HUES48 (cell line): ENCODE data around the gene PTGES2.
"Not testable (repeated sequence)": the region's sequence is repeated elsewhere in the genome, so short reads cannot be mapped to it uniquely, and the experiment has no call there.

Experiments used
- H3K27ac ChIP-seq: one replicate; pipeline ENCODE4 v1.7.0; 2013; ENCODE audit warnings: low read depth, low read length, inconsistent platforms
- H3K27me3 ChIP-seq: 2 replicates; pipeline ENCODE4 v1.6.1; 2013; ENCODE audit warnings: mild to moderate bottlenecking, low read length; ENCODE audit not compliant: control insufficient read depth, insufficient read depth
- H3K36me3 ChIP-seq: 2 replicates; pipeline ENCODE4 v1.6.1; 2013; ENCODE audit warnings: low read length; ENCODE audit not compliant: control insufficient read depth, insufficient read depth
- H3K4me1 ChIP-seq: 2 replicates; pipeline ENCODE4 v1.6.1; 2013; ENCODE audit warnings: mild to moderate bottlenecking, low read length; ENCODE audit not compliant: control insufficient read depth, insufficient read depth
- H3K4me3 ChIP-seq: 2 replicates; pipeline ENCODE4 v1.5.1; 2013; ENCODE audit warnings: mild to moderate bottlenecking, low read depth, low read length
- H3K9ac ChIP-seq: 2 replicates; pipeline ENCODE4 v1.6.1; 2013; ENCODE audit warnings: mild to moderate bottlenecking, low read depth, low read length, moderate library complexity
- H3K9me3 ChIP-seq: 2 replicates; pipeline ENCODE4 v1.6.1; 2013; ENCODE audit warnings: low read length; ENCODE audit not compliant: control insufficient read depth, insufficient read depth

Gene PTGES2

GRCh38 chr9:128114326-128115186 lies 13.0 kb downstream of the PTGES2 start:
- H3K27ac ChIP-seq = no peak overlapping the region
- H3K36me3 ChIP-seq = peaks cover 12% of the 10 kb centered on the region
- no peaks in the 10 kb centered on the region for H3K4me1 ChIP-seq
- no peak overlapping the region for H3K9ac ChIP-seq
- no peak overlapping the region for H3K4me3 ChIP-seq
- H3K27me3 ChIP-seq = no peaks in the 10 kb centered on the region
- H3K9me3 ChIP-seq = no peaks in the 10 kb centered on the region

- H3K27me3 ChIP-seq = no peaks in the 10 kb centered on the region
- peaks cover 12% of the 10 kb centered on the region for H3K36me3 ChIP-seq
- H3K4me3 ChIP-seq = no peak overlapping the region
- no peaks in the 10 kb centered on the region for H3K9me3 ChIP-seq
- no peak overlapping the region for H3K27ac ChIP-seq
- no peaks in the 10 kb centered on the region for H3K4me1 ChIP-seq
- no peak overlapping the region for H3K9ac ChIP-seq
These were observed 13.8 kb downstream of the PTGES2 start for GRCh38 chr9:128113526-128114325.

- H3K4me1 ChIP-seq, H3K27me3 ChIP-seq, H3K9ac ChIP-seq, H3K27ac ChIP-seq, H3K4me3 ChIP-seq, H3K9me3 ChIP-seq: not testable (repeated sequence)
- peaks cover 32% of the 10 kb centered on the region for H3K36me3 ChIP-seq
These were observed 15.8 kb downstream of the PTGES2 start for GRCh38 chr9:128111726-128112125.

DNA sequence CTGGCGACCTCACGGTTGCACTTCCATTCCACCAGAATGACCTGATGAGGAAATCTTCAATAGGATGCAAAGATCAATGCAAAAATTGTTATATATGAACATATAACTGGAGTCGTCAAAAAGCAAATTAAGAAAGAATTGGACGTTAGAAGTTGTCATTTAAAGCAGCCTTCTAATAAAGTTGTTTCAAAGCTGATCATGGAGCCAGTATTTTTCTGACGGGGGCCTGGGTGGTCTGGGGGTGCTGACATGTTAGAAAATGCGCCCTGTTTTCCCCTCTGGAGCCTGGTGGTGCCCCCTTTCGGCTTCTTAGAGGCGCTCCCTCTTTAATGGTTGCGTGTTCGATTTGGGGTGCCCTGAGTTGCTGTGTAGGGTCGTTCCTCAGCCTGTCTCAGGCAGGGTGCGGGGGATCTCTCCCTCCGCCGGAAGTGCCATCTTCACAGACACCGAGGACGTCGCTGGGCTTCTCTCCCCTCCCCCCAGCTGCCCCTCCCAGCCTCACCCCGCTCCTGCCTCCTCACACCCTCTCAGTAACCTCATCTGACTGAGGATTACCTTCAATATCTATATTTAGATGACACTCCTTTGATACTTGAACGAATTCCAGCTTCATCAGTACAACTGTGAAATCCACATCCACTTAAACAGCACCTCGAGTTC lies 18.3 kb downstream of the PTGES2 start:
- no peak overlapping the region for H3K4me3 ChIP-seq
- no peak overlapping the region for H3K27ac ChIP-seq
- peaks cover 47% of the 10 kb centered on the region for H3K36me3 ChIP-seq
- no peaks in the 10 kb centered on the region for H3K4me1 ChIP-seq
- no peaks in the 10 kb centered on the region for H3K9me3 ChIP-seq
- H3K27me3 ChIP-seq = no peaks in the 10 kb centered on the region
- no peak overlapping the region for H3K9ac ChIP-seq

GRCh38 chr9:128108269-128109049 lies 19.1 kb downstream of the PTGES2 start:
- Histone ChIP-seq H3K36me3 (peaks cover 50% of the 10 kb centered on the region), H3K9me3 (no peaks in the 10 kb centered on the region), H3K4me3 (no peak overlapping the region), H3K4me1 (no peaks in the 10 kb centered on the region; the same call in 1 of the 2 replicates), H3K9ac (no peak overlapping the region), H3K27ac (no peak overlapping the region), H3K27me3 (no peaks in the 10 kb centered on the region)

DNA sequence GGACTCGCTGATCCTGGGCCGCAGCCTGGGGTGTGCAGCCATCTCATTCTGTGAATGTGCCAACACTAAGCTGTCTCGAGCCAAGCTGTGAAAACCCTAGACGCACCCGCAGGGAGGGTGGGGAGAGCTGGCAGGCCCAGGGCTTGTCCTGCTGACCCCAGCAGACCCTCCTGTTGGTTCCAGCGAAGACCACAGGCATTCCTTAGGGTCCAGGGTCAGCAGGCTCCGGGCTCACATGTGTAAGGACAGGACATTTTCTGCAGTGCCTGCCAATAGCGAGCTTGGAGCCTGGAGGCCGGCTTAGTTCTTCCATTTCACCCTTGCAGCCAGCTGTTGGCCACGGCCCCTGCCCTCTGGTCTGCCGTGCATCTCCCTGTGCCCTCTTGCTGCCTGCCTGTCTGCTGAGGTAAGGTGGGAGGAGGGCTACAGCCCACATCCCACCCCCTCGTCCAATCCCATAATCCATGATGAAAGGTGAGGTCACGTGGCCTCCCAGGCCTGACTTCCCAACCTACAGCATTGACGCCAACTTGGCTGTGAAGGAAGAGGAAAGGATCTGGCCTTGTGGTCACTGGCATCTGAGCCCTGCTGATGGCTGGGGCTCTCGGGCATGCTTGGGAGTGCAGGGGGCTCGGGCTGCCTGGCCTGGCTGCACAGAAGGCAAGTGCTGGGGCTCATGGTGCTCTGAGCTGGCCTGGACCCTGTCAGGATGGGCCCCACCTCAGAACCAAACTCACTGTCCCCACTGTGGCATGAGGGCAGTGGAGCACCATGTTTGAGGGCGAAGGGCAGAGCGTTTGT lies 19.9 kb downstream of the PTGES2 start:
- H3K27ac ChIP-seq = no peak overlapping the region
- H3K36me3 ChIP-seq = peaks cover 54% of the 10 kb centered on the region
- no peaks in the 10 kb centered on the region for H3K9me3 ChIP-seq
- H3K4me1 ChIP-seq = no peaks in the 10 kb centered on the region; the same call in 1 of the 2 replicates
- no peak overlapping the region for H3K9ac ChIP-seq
- no peaks in the 10 kb centered on the region for H3K27me3 ChIP-seq
- H3K4me3 ChIP-seq = no peak overlapping the region

DNA sequence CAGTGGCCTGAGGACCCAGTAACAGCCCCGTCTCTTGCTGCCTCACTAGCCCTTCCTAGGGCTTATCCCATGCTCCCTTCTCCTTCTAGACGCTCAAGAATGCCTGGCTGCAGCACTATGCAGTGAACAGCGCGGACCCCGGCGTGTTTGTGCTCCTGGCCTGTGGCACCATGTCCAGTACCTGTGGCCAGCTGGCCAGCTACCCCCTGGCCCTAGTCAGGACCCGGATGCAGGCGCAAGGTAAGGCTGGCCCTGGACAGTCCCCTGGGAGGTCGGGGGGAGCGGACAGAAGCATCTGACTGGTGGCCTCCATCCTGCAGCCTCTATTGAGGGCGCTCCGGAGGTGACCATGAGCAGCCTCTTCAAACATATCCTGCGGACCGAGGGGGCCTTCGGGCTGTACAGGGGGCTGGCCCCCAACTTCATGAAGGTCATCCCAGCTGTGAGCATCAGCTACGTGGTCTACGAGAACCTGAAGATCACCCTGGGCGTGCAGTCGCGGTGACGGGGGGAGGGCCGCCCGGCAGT lies 20.5 kb downstream of the PTGES2 start:
- Histone ChIP-seq H3K4me3 (no peak overlapping the region), H3K9me3 (no peaks in the 10 kb centered on the region), H3K36me3 (peaks cover 61% of the 10 kb centered on the region), H3K4me1 (peaks cover 2% of the 10 kb centered on the region; the same call in 1 of the 2 replicates), H3K9ac (no peak overlapping the region), H3K27me3 (no peaks in the 10 kb centered on the region), H3K27ac (no peak overlapping the region)

- Histone ChIP-seq H3K9ac (no peak overlapping the region), H3K36me3 (peaks cover 65% of the 10 kb centered on the region), H3K27me3 (no peaks in the 10 kb centered on the region), H3K4me3 (no peak overlapping the region), H3K27ac (no peak overlapping the region), H3K9me3 (no peaks in the 10 kb centered on the region), H3K4me1 (peaks cover 5% of the 10 kb centered on the region; the same call in 1 of the 2 replicates)
These were observed 21.2 kb downstream of the PTGES2 start for GRCh38 chr9:128106181-128106939.

DNA sequence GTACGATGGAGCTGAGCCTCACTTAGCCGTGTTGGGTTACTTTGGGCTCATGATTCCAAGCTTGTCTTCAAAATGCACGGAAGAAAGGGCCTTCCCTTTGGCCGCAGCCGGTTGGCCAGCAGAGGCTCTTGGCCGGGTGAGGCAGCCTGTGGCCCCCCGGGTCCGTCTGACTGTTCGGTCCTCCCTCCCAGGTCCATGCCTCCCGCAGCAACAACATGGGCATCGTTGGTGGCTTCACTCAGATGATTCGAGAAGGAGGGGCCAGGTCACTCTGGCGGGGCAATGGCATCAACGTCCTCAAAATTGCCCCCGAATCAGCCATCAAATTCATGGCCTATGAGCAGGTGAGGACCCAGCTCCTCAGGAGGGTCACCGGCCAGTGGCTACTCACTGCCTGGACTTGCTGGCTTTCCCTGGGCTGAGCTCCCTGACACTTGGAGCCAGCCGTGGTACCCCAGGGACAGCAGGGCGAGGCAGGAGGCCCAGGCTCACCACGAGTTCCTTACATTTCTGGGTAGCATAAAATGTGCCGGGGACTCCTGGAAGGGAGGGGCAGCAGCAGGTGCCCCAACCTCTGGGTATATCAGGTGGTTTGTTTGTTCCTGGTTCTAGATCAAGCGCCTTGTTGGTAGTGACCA lies 21.9 kb downstream of the PTGES2 start:
- H3K36me3 ChIP-seq = peaks cover 72% of the 10 kb centered on the region
- no peaks in the 10 kb centered on the region for H3K9me3 ChIP-seq
- H3K27ac ChIP-seq = no peak overlapping the region
- H3K27me3 ChIP-seq = no peaks in the 10 kb centered on the region
- H3K4me1 ChIP-seq = peaks cover 5% of the 10 kb centered on the region; the same call in 1 of the 2 replicates
- no peak overlapping the region for H3K9ac ChIP-seq
- H3K4me3 ChIP-seq = no peak overlapping the region
